HEK293T (cell line): ENCODE measurements around the gene SARNP.

Experiments
- CTCF ChIA-PET: fragments of 350-600 bp; formaldehyde crosslinking; extraction: SDS; loops from one replicate; lab custom pipeline; 2021; ENCODE audit warnings: antibody characterized with exemption, inconsistent platforms; lab: Yijun Ruan, JAX
- POLR2A ChIA-PET: fragments of 350-600 bp; formaldehyde crosslinking; extraction: SDS; loops from one replicate; lab custom pipeline; 2020; ENCODE audit warnings: antibody characterized with exemption, inconsistent platforms; lab: Yijun Ruan, JAX
- DNase-seq: peaks from one replicate; pipeline ENCODE4 v3.0.0; 2012; ENCODE audit warnings: mixed read lengths; ENCODE audit errors: extremely low spot score
- ARNT ChIP-seq: fragments of 450-650 bp; IDR thresholded peaks from 2 replicates; pipeline ENCODE4 v1.6.1; 2017; ENCODE audit warnings: mild to moderate bottlenecking
- BHLHE40 ChIP-seq: fragments of 450-650 bp; IDR thresholded peaks from 2 replicates; pipeline ENCODE4 v1.6.1; 2016; ENCODE audit warnings: mild to moderate bottlenecking, moderate library complexity, borderline replicate concordance
- CTBP1 ChIP-seq: fragments of 450-650 bp; IDR thresholded peaks from 2 replicates; pipeline ENCODE4 v1.6.1; 2016; ENCODE audit warnings: borderline replicate concordance
- ELF4 ChIP-seq: fragments of 450-650 bp; IDR thresholded peaks from 2 replicates; pipeline ENCODE4 v1.6.1; 2017; ENCODE audit warnings: antibody characterized with exemption
- FOXA1 ChIP-seq: fragments of 450-650 bp; IDR thresholded peaks from 2 replicates; pipeline ENCODE4 v1.6.1; 2016; ENCODE audit warnings: mild to moderate bottlenecking
- FOXK2 ChIP-seq: fragments of 450-650 bp; IDR thresholded peaks from 2 replicates; pipeline ENCODE4 v1.6.1; 2016; ENCODE audit warnings: mild to moderate bottlenecking
- FOXM1 ChIP-seq: fragments of 450-650 bp; IDR thresholded peaks from 2 replicates; pipeline ENCODE4 v1.6.1; 2017; ENCODE audit warnings: mild to moderate bottlenecking, borderline replicate concordance
- HDGF ChIP-seq: fragments of 450-650 bp; IDR thresholded peaks from 2 replicates; pipeline ENCODE4 v1.6.1; 2017; ENCODE audit warnings: antibody characterized with exemption, borderline replicate concordance
- L3MBTL2 ChIP-seq: fragments of 450-650 bp; conservative IDR thresholded peaks from 2 replicates; pipeline ENCODE4 v1.6.1; 2016; ENCODE audit warnings: mild to moderate bottlenecking
- LEF1 ChIP-seq: fragments of 450-650 bp; IDR thresholded peaks from 2 replicates; pipeline ENCODE4 v1.6.1; 2017; ENCODE audit warnings: mild to moderate bottlenecking, borderline replicate concordance
- NFRKB ChIP-seq: fragments of 450-650 bp; IDR thresholded peaks from 2 replicates; pipeline ENCODE4 v1.6.1; 2016; ENCODE audit warnings: mild to moderate bottlenecking, moderate library complexity
- SP1 ChIP-seq: fragments of 450-650 bp; IDR thresholded peaks from 2 replicates; pipeline ENCODE4 v1.6.1; 2017
- SUZ12 ChIP-seq: fragments of 450-650 bp; IDR thresholded peaks from 2 replicates; pipeline ENCODE4 v1.6.1; 2016; ENCODE audit warnings: mild to moderate bottlenecking
- TARDBP ChIP-seq: fragments of 450-650 bp; IDR thresholded peaks from 2 replicates; pipeline ENCODE4 v1.6.1; 2016
- ZNF384 ChIP-seq: fragments of 450-650 bp; IDR thresholded peaks from 2 replicates; pipeline ENCODE4 v1.6.1; 2016
- TF ChIP-seq, protein P1 (sequence below): fragments of 450-650 bp; IDR thresholded peaks from 2 replicates; pipeline ENCODE4 v1.6.1; 2016

SARNP gene

DNA sequence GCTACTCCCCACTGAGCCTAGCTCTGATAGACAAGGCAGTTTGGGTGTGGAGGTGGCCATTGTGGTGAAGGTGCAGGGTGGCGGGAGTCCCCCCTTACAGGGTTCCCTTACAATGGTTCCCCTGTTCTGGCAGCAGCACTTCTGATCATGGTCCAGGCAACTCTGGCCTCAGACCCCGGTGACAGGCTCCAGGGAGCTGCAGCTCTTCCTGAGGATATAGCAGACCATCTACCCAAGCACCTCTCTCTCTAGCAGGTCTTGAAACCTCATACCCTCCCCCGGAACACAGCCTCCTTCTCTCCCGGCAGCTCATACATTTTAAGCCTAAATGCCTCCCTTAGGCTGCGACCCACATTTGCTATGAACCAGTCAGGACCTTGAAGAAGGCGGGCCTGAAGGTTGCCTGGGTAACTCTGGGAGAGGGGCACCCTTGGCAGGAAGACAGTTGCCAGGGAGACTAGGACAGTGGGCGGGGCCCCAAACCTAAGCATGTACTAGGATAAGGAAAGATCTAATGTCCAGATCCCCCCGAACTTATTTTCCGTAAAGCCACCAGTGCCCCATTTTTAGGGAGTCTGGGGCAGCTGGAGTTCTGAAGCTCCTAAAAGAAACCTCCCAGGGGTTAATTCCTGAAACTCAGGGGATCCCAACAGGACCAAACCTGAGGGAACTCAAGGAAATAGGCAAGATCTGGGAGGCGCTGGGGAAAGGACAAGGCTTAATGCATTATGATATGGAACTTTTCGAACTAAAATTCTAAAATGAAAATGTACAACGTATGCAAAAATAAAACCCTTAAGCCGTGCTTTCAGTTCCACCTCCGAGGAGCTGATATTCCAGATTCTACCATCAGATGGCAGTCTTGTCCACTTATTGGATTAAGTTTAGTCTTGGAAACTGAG lies 79.2 kb downstream of the SARNP start:
- peak; percentile 76 for DNase-seq
- CTCF ChIA-PET, result interaction anchor here (0.5 to 4.5 kb wide), 40 partner anchors 9 to 956 kb away, joined by 3 to 32 read pairs (median 4); partner anchors contain the start of genes BLOC1S1, CD63, DNAJC14 and MMP19
- no peak for TF ChIP-seq FOXA1
- TF ChIP-seq, protein P1, sequence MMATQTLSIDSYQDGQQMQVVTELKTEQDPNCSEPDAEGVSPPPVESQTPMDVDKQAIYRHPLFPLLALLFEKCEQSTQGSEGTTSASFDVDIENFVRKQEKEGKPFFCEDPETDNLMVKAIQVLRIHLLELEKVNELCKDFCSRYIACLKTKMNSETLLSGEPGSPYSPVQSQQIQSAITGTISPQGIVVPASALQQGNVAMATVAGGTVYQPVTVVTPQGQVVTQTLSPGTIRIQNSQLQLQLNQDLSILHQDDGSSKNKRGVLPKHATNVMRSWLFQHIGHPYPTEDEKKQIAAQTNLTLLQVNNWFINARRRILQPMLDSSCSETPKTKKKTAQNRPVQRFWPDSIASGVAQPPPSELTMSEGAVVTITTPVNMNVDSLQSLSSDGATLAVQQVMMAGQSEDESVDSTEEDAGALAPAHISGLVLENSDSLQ, result peak; percentile 78
- POLR2A ChIA-PET, result interaction anchor here (0.6 to 3.3 kb wide), 15 partner anchors 9 to 367 kb away, joined by 3 to 28 read pairs (median 3); partner anchors contain the start of genes BLOC1S1, CD63, DNAJC14 and ORMDL2

DNA sequence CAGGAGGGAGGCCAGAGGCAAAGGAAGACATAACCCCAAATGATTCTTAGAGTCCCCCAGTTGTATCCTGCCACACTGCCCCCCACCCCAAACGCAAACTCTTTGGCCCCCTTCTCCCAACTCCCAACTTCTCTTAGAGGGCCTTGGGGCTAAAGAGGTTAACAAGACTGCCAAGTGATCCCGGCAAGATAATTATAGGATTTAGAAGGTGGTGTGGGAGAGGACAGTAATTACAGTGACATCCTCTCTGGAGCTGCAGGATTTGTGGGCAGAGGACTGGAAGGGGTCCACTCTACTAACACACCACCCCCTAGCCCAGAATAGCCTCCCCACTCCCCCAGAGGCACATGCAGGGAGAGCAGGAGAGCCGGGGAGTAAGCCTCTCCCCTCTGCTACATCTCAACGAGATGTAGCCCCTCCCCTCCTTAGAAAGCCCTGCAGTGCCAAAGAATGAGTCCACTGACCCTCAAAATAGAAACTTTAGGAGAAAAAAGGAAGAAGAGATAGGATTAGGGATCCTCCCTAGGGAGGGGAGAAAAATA lies 79.9 kb downstream of the SARNP start:
- ChIA-PET CTCF (interaction anchor here (0.6 to 4.5 kb wide), 37 partner anchors 8 to 361 kb away, joined by 3 to 32 read pairs (median 4); partner anchors contain the start of genes BLOC1S1, CD63, DNAJC14 and MMP19), POLR2A (interaction anchor here (0.6 to 3.3 kb wide), 13 partner anchors 8 to 309 kb away, joined by 3 to 28 read pairs (median 3); partner anchors contain the start of genes BLOC1S1, CD63, DNAJC14 and ORMDL2)
- no peak for DNase-seq
- no peak for TF ChIP-seq SP1
- TF ChIP-seq BHLHE40, result no peak
- no peak for TF ChIP-seq L3MBTL2
- TF ChIP-seq CTBP1, result no peak

DNA sequence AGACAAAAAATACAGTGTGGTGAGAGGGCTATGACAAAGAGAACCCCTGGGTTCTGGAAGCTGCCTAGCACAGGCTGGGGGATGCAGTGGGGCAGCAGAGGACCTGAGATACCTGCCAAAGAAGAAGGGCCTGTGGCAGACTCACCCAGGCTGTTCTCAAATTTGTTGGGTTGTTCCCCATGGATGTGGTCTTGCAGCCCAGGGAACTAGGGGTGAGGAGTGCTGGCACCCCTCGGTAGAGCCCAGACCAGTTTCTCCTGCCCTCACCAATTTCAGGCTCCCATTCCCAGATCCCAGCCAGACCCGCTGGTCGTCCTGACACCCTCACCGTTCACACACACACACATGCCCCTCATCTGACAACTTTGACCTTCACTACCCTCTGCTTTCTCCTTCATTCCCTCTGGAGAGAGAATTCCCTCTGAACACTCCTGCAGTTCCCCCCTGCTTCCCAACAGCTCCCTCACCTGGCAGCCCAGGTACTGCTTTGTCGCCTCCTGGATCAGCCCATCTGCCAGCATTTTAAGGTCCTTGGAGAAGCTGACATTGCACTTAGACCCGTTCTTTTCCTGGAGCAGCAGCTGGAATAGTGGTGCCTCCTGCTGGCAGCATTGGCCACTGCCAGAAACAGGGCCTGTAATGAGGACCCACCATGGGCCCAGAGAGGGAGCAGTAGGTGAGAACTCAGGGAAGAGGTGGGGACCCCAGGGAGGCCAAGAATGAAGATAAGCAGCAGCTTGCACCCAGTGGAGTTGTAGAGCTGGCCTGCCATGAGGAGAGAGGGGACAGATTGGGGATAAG lies 80.5 kb downstream of the SARNP start:
- POLR2A ChIA-PET, result interaction anchor here (0.8 to 3.3 kb wide), 7 partner anchors 8 to 92 kb away, joined by 3 to 28 read pairs (median 10); partner anchors contain the start of genes CD63, DNAJC14, ORMDL2 and SARNP
- no peak for TF ChIP-seq ZNF384
- 0 out of 2 replicates have a peak, but pooled peaks have one; percentile 45 for TF ChIP-seq HDGF
- CTCF ChIA-PET, result interaction anchor here (0.6 to 4.5 kb wide), 21 partner anchors 8 to 361 kb away, joined by 3 to 32 read pairs (median 4); partner anchors contain the start of genes BLOC1S1, DNAJC14, ORMDL2 and PYM1
- DNase-seq, result peak; percentile 70

DNA sequence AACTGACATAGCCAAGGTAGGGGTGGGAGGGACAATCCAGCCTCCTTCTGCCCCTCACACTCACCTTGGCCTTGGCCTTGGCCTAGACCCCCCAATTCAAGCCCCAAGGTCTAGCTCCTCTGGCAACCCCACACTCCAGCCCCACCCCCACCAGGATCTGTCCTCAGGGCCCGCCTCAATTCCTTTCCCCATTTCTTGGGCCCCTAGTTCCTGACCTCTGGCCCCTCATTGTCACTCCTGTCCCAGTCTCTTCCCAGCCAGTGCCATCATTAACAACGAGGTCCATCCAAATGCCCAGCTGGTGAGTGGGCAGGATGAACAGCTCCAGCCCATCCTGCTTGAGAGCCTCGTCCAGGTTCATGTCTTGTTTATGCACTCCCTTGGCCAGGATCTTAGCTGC lies 81.4 kb downstream of the SARNP start:
- TF ChIP-seq FOXK2 (no peak), FOXM1 (no peak), TARDBP (no peak), HDGF (no peak), FOXA1 (no peak), NFRKB (no peak), LEF1 (no peak), SP1 (no peak), BHLHE40 (no peak), L3MBTL2 (no peak), SUZ12 (no peak), ARNT (no peak), CTBP1 (no peak), ZNF384 (no peak), ELF4 (no peak)
- TF ChIP-seq, protein P1, result no peak
- DNase-seq, result no peak
- ChIA-PET POLR2A (interaction anchor here (1.3 to 3.3 kb wide), 2 partner anchors 12 to 82 kb away, joined by 3 to 28 read pairs; partner anchors contain the start of genes ORMDL2 and SARNP), CTCF (interaction anchor here (0.6 kb wide), 1 partner anchor 89 kb away, joined by 4 read pairs; no protein-coding TSS in a partner anchor)

DNA sequence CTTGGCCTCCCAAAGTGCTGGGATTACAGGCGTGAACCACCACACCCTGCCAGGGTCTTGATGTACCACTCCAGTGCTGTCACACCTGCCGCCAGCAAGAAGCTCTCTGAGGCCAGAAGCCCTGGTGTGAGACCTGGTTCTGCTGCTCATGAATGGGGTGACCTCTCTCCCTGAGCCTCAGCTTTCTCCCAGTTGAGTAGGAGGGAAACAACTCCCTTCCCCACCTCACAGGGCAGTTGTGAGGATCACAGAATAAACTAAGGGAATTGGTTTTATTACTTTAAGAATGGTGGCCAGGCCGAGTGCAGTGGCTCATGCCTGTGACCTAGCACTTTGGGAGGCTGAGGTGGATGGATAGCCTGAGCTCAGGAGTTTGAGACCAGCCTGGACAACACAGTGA lies 82.9 kb downstream of the SARNP start:
- ChIA-PET CTCF (interaction anchor here (0.6 to 1.5 kb wide), 2 partner anchors 10 to 798 kb away, joined by 3 read pairs; no protein-coding TSS in a partner anchor), POLR2A (no interaction called here)
- no peak for TF ChIP-seq CTBP1
- TF ChIP-seq FOXA1, result no peak
- TF ChIP-seq SUZ12, result no peak
- TF ChIP-seq NFRKB, result no peak
- TF ChIP-seq, protein P1, result no peak
- no peak for TF ChIP-seq TARDBP
- no peak for TF ChIP-seq FOXM1
- no peak for TF ChIP-seq SP1
- no peak for TF ChIP-seq HDGF
- no peak for TF ChIP-seq FOXK2
- TF ChIP-seq ELF4, result no peak
- TF ChIP-seq ARNT, result no peak
- TF ChIP-seq BHLHE40, result no peak
- no peak for TF ChIP-seq ZNF384
- no peak for TF ChIP-seq L3MBTL2
- TF ChIP-seq LEF1, result no peak
- DNase-seq, result no peak
